Ishikawa (cell line): ENCODE data around the gene SLC16A6.

Experiments used
- CEBPB ChIP-seq: IDR thresholded peaks from 2 replicates; pipeline ENCODE4 v1.6.1; 2012
- CREB1 ChIP-seq: IDR thresholded peaks from 2 replicates; pipeline ENCODE4 v1.6.1; 2012; ENCODE audit warnings: low read depth
- EGR1 ChIP-seq: IDR thresholded peaks from 2 replicates; pipeline ENCODE4 v1.6.1; 2012
- EP300 ChIP-seq: IDR thresholded peaks from 2 replicates; pipeline ENCODE4 v1.6.1; 2012; ENCODE audit warnings: borderline replicate concordance
- FOXM1 ChIP-seq: IDR thresholded peaks from 2 replicates; pipeline ENCODE4 v1.6.1; 2012; ENCODE audit warnings: low read depth, borderline replicate concordance
- MAX ChIP-seq: IDR thresholded peaks from 2 replicates; pipeline ENCODE4 v1.6.1; 2012
- NFIC ChIP-seq: IDR thresholded peaks from 2 replicates; pipeline ENCODE4 v1.6.1; 2012
- RAD21 ChIP-seq: IDR thresholded peaks from 2 replicates; pipeline ENCODE4 v1.6.1; 2012; ENCODE audit warnings: low read depth
- REST ChIP-seq: IDR thresholded peaks from 2 replicates; pipeline ENCODE4 v1.6.1; 2012; ENCODE audit warnings: low read depth, mild to moderate bottlenecking
- TAF1 ChIP-seq: IDR thresholded peaks from 2 replicates; pipeline ENCODE4 v1.6.1; 2012; ENCODE audit warnings: low read depth, mild to moderate bottlenecking
- TCF12 ChIP-seq: IDR thresholded peaks from 2 replicates; pipeline ENCODE4 v1.6.1; 2012; ENCODE audit warnings: low read depth
- TEAD4 ChIP-seq: IDR thresholded peaks from 2 replicates; pipeline ENCODE4 v1.6.1; 2012
- USF1 ChIP-seq: IDR thresholded peaks from 2 replicates; pipeline ENCODE4 v1.6.1; 2012
- YY1 ChIP-seq: IDR thresholded peaks from 2 replicates; pipeline ENCODE4 v1.6.1; 2012; ENCODE audit warnings: low read depth
- ZBTB7A ChIP-seq: IDR thresholded peaks from 2 replicates; pipeline ENCODE4 v1.6.1; 2012; ENCODE audit warnings: low read depth

Gene SLC16A6

GRCh38 chr17:68246271-68247028 is 44.5 kb downstream of the SLC16A6 start:
- TF ChIP-seq REST: no peak
- no peak for TF ChIP-seq CREB1
- TF ChIP-seq TEAD4: no peak
- TF ChIP-seq FOXM1: no peak

GRCh38 chr17:68239632-68240366 is 51.1 kb downstream of the SLC16A6 start:
- TF ChIP-seq EP300: no peak
- no peak for TF ChIP-seq EGR1
- TF ChIP-seq TCF12: no peak
- no peak for TF ChIP-seq ZBTB7A
- no peak for TF ChIP-seq MAX
- TF ChIP-seq RAD21: no peak
- no peak for TF ChIP-seq NFIC
- TF ChIP-seq TAF1: no peak
- no peak for TF ChIP-seq REST
- no peak for TF ChIP-seq CEBPB
- TF ChIP-seq USF1: no peak
- TF ChIP-seq CREB1: no peak
- TF ChIP-seq FOXM1: no peak
- no peak for TF ChIP-seq YY1
- no peak for TF ChIP-seq TEAD4

- TF ChIP-seq ZBTB7A: no peak
- TF ChIP-seq MAX: no peak
- TF ChIP-seq CREB1: no peak
- TF ChIP-seq RAD21: no peak
- TF ChIP-seq NFIC: no peak
- TF ChIP-seq YY1: no peak
- no peak for TF ChIP-seq REST
- no peak for TF ChIP-seq CEBPB
- TF ChIP-seq FOXM1: no peak
- no peak for TF ChIP-seq TAF1
- no peak for TF ChIP-seq USF1
- TF ChIP-seq TCF12: no peak
- no peak for TF ChIP-seq EGR1
- no peak for TF ChIP-seq TEAD4
- no peak for TF ChIP-seq EP300
Observed at GRCh38 chr17:68238871-68239253, 52.1 kb downstream of the SLC16A6 start.

- TF ChIP-seq EGR1: no peak
- TF ChIP-seq TAF1: no peak
- no peak for TF ChIP-seq MAX
- no peak for TF ChIP-seq USF1
- TF ChIP-seq CREB1: no peak
- no peak for TF ChIP-seq EP300
- no peak for TF ChIP-seq NFIC
- no peak for TF ChIP-seq YY1
- no peak for TF ChIP-seq ZBTB7A
- TF ChIP-seq TEAD4: no peak
- no peak for TF ChIP-seq FOXM1
- TF ChIP-seq REST: no peak
- no peak for TF ChIP-seq RAD21
- TF ChIP-seq CEBPB: no peak
- no peak for TF ChIP-seq TCF12
Observed at GRCh38 chr17:68238164-68238870, 52.6 kb downstream of the SLC16A6 start.
